Thyroid gland (tissue), 4 donors: ENCODE measurements around the gene CLEC4C.
"Not testable (repeated sequence)": the region's sequence is repeated elsewhere in the genome, so short reads cannot be mapped to it uniquely, and the experiment has no call there.

Experiments
- CTCF ChIP-seq, 6 experiments: fragments of 200-600 bp in 3 of 6; fragments of 450-650 bp in 3 of 6; sonication (generic) in 3 of 6; IDR thresholded peaks; one replicate each; pipeline ENCODE4 v1.5.1; 2016 to 2019; ENCODE audit warnings: antibody characterized with exemption in 6 of 6, mild to moderate bottlenecking in 2 of 6, inconsistent platforms in 1 of 6, moderate library complexity in 1 of 6
- POLR2A ChIP-seq, 2 donors: fragments of 450-650 bp; IDR thresholded peaks; one replicate each; pipeline ENCODE4 v1.6.1; 2017; ENCODE audit warnings: antibody characterized with exemption in 2 of 2, mild to moderate bottlenecking in 2 of 2, moderate library complexity in 1 of 2

GRCh38 chr12:7730984-7731383, 16.2 kb downstream of the CLEC4C start:
- not testable (repeated sequence) for TF ChIP-seq CTCF, POLR2A (IDR thresholded peaks at IDR 0.05)
